MCF 10A (cell line): ENCODE measurements around the gene TMEM167A. TPM values are rescaled to one million over a fixed set of nuclear protein-coding genes. Genes with fewer than 3 reads are reported as not detected.

Experiments used
- BruUV-seq: library from RNA; stranded (reverse); fragments of 400-500 nt; replicated peaks from 2 replicates; lab custom pipeline; 2021; lab: Mats Ljungman, UMichigan
- CTCF ChIA-PET: fragments of 300-600 bp; sonication (Branson Sonifier 250); formaldehyde crosslinking; extraction: SDS; loops from one replicate; lab custom pipeline; 2021; ENCODE audit warnings: antibody characterized with exemption, inconsistent platforms; lab: Yijun Ruan, JAX
- POLR2A ChIA-PET: fragments of 300-600, 350-650 bp; sonication (Branson Sonifier 250); formaldehyde crosslinking; extraction: SDS; loops from one replicate; lab custom pipeline; 2020; ENCODE audit warnings: antibody characterized with exemption, inconsistent platforms; lab: Yijun Ruan, JAX
- DNase-seq: peaks from one replicate; pipeline ENCODE4 v3.0.0-alpha.2; 2018; ENCODE audit not compliant: unreplicated experiment
- H3K27ac Mint-ChIP-seq: one replicate; pipeline ENCODE4 v1.8.0; 2022; ENCODE audit warnings: mild to moderate bottlenecking, low read depth, mixed read lengths; ENCODE audit not compliant: unreplicated experiment
- H3K27me3 Mint-ChIP-seq: one replicate; pipeline ENCODE4 v1.8.0; 2022; ENCODE audit warnings: mixed read lengths; ENCODE audit not compliant: insufficient read depth, unreplicated experiment
- H3K36me3 Mint-ChIP-seq: one replicate; pipeline ENCODE4 v1.8.0; 2022; ENCODE audit warnings: mild to moderate bottlenecking, moderate library complexity, mixed read lengths; ENCODE audit not compliant: insufficient read depth, unreplicated experiment
- H3K4me1 Mint-ChIP-seq: one replicate; pipeline ENCODE4 v1.8.0; 2022; ENCODE audit warnings: mixed read lengths; ENCODE audit not compliant: insufficient read depth, unreplicated experiment
- H3K4me3 Mint-ChIP-seq: one replicate; pipeline ENCODE4 v1.8.0; 2022; ENCODE audit warnings: mild to moderate bottlenecking, moderate library complexity, mixed read lengths; ENCODE audit not compliant: unreplicated experiment
- H3K9me3 Mint-ChIP-seq: one replicate; pipeline ENCODE4 v1.8.0; 2022; ENCODE audit warnings: mixed read lengths; ENCODE audit not compliant: unreplicated experiment
- CTCF ChIP-seq: fragments of 200-600 bp; IDR thresholded peaks from one replicate; pipeline ENCODE4 v1.8.0; 2022; ENCODE audit warnings: antibody characterized with exemption, mild to moderate bottlenecking; ENCODE audit not compliant: unreplicated experiment
- intact Hi-C: fragments of 100-400 bp; cut with micrococcal nuclease; formaldehyde crosslinking; loops from 2 replicates; pipeline ENCODE4 v1.14.1; 2022
- total RNA-seq: library from RNA; stranded (reverse); gene quantifications from 2 replicates; pipeline ENCODE4 v1.2.3, GENCODE V29; 2022

The TMEM167A gene
- total RNA-seq, 1 experiment from 2014 or later, result 84.1 TPM

- no peak for TF ChIP-seq CTCF
- H3K4me1 Mint-ChIP-seq, result no peaks in the 10 kb centered on the region
- ChIA-PET CTCF (no interaction called here), POLR2A (interaction anchor here (0.6 kb wide), 2 partner anchors 42 to 104 kb away, joined by 3 read pairs; no protein-coding TSS in a partner anchor)
- intact Hi-C loops, result no loop called here
- no peak overlapping the region for H3K4me3 Mint-ChIP-seq
- H3K9me3 Mint-ChIP-seq, result no peaks in the 10 kb centered on the region
- H3K27me3 Mint-ChIP-seq, result no peaks in the 10 kb centered on the region
- BruUV-seq, result no TSS peak
- H3K36me3 Mint-ChIP-seq, result no peaks in the 10 kb centered on the region
- no peak overlapping the region for H3K27ac Mint-ChIP-seq
- DNase-seq, result no peak
Measured at GRCh38 chr5:83007755-83008154, 69.4 kb downstream of the TMEM167A start.

- Mint-ChIP-seq H3K36me3 (no peaks in the 10 kb centered on the region), H3K9me3 (no peaks in the 10 kb centered on the region), H3K4me1 (no peaks in the 10 kb centered on the region), H3K4me3 (no peak overlapping the region), H3K27ac (no peak overlapping the region), H3K27me3 (no peaks in the 10 kb centered on the region)
- CTCF ChIA-PET, result no interaction called here
- POLR2A ChIA-PET, result no interaction called here
- intact Hi-C loops, result no loop called here
- TF ChIP-seq CTCF, result no peak
- no peak for DNase-seq
- BruUV-seq, result no TSS peak
Measured at GRCh38 chr5:83006683-83007283, 70.4 kb downstream of the TMEM167A start.

GRCh38 chr5:83003791-83004190, 73.4 kb downstream of the TMEM167A start:
- ChIA-PET POLR2A (interaction anchor here (1.1 kb wide), 1 partner anchor 215 kb away, joined by 4 read pairs; no protein-coding TSS in a partner anchor), CTCF (no interaction called here)
- Mint-ChIP-seq H3K27me3 (no peaks in the 10 kb centered on the region), H3K4me1 (peaks cover 6% of the 10 kb centered on the region), H3K9me3 (no peaks in the 10 kb centered on the region), H3K36me3 (no peaks in the 10 kb centered on the region), H3K4me3 (no peak overlapping the region), H3K27ac (no peak overlapping the region)
- TF ChIP-seq CTCF, result no peak
- no TSS peak for BruUV-seq
- no peak for DNase-seq
- intact Hi-C loops, result no loop called here

Other genes starting within 250 kb of the TMEM167A start
- gene XRCC4, start 153 bp upstream of the TMEM167A start, total RNA-seq, result 7.1 and 8.4 TPM in 2 replicates